Large intestine (tissue), 3 donors: ENCODE results near the gene SMPD3. TPM values are rescaled to one million over a fixed set of nuclear protein-coding genes. Genes with fewer than 3 reads are reported as not detected.

Source experiments
- DNase-seq, 2 donors: peaks; one replicate each; pipeline versions ENCODE4 v3.0.0 to v3.0.0-alpha.2; 2013
- H3K27ac ChIP-seq: one replicate; pipeline ENCODE4 v1.5.1; 2013; ENCODE audit warnings: low read length
- H3K27me3 ChIP-seq: 2 replicates; pipeline ENCODE4 v1.6.1; 2013; ENCODE audit warnings: low read length; ENCODE audit not compliant: control insufficient read depth, insufficient read depth
- H3K36me3 ChIP-seq: 2 replicates; pipeline ENCODE4 v1.6.1; 2013; ENCODE audit warnings: low read length; ENCODE audit not compliant: control insufficient read depth, insufficient read depth
- H3K4me1 ChIP-seq: one replicate; pipeline ENCODE4 v1.6.1; 2013; ENCODE audit warnings: low read length; ENCODE audit not compliant: control insufficient read depth, insufficient read depth
- H3K4me3 ChIP-seq: one replicate; pipeline ENCODE4 v1.5.1; 2013; ENCODE audit warnings: low read length
- H3K9me3 ChIP-seq: one replicate; pipeline ENCODE4 v1.6.1; 2013; ENCODE audit warnings: mild to moderate bottlenecking, low read depth, low read length, moderate library complexity; ENCODE audit not compliant: control insufficient read depth
- WGBS: methylation state at CpG from one replicate; pipeline ENCODE4 v1.1.5; 2013; ENCODE audit warnings: low lambda C conversion rate; ENCODE audit not compliant: insufficient coverage; 5-methylcytosine and 5-hydroxymethylcytosine counted together
- polyA plus RNA-seq: library from polyadenylated mRNA; unstranded; fragments of 120-200 nt; gene quantifications from one replicate; pipeline ENCODE4 v1.2.1, GENCODE V29; 2013

The SMPD3 gene
- polyA plus RNA-seq, 1 donor, result 49.4 TPM

DNA sequence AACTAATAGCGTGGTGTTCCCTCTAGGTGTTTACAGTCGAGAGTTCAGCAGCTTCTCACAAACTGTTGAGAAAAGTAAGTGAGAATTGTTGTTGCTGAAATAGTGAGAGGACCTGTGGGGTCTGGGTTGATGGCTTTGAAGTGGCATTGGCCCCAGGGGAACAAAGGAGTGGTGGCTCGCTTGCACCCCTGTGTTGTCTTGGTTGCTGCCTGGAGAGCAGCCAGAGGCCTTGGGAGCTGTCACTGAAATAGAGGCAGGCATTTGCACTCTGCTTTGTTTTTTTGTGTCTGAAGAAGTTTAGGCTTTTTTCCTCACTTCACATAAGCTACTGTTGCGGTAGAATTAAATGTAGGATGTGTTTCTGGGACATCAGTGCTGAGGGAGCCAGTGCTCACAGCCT, 100.7 kb downstream of the SMPD3 start:
- no peak overlapping the region for H3K4me3 ChIP-seq
- H3K27me3 ChIP-seq, result no peaks in the 10 kb centered on the region
- no peak overlapping the region for H3K27ac ChIP-seq
- no peaks in the 10 kb centered on the region for H3K9me3 ChIP-seq
- 100% methylated on average over 1 of the region's 4 CpGs for WGBS
- no peak for DNase-seq
- H3K4me1 ChIP-seq, result peaks cover 14% of the 10 kb centered on the region
- H3K36me3 ChIP-seq, result peaks cover 79% of the 10 kb centered on the region

- no CpG with 5 or more reads among the region's 12 CpGs for WGBS
- H3K36me3 ChIP-seq, result peaks cover 80% of the 10 kb centered on the region
- H3K4me3 ChIP-seq, result no peak overlapping the region
Observed at GRCh38 chr16:68346892-68347480, 101.3 kb downstream of the SMPD3 start.

GRCh38 chr16:68345958-68346635, 102.2 kb downstream of the SMPD3 start:
- no CpG with 5 or more reads among the region's 16 CpGs for WGBS
- Histone ChIP-seq H3K36me3 (peaks cover 84% of the 10 kb centered on the region), H3K4me1 (peaks cover 3% of the 10 kb centered on the region), H3K4me3 (no peak overlapping the region), H3K27me3 (no peaks in the 10 kb centered on the region), H3K9me3 (no peaks in the 10 kb centered on the region), H3K27ac (no peak overlapping the region)
- no peak for DNase-seq

More at GRCh38 chr16:68346892-68347480, 101.3 kb downstream of the SMPD3 start:
- no peak for DNase-seq
- Histone ChIP-seq H3K4me1 (peaks cover 9% of the 10 kb centered on the region), H3K9me3 (no peaks in the 10 kb centered on the region), H3K27me3 (no peaks in the 10 kb centered on the region), H3K27ac (no peak overlapping the region)

DNA sequence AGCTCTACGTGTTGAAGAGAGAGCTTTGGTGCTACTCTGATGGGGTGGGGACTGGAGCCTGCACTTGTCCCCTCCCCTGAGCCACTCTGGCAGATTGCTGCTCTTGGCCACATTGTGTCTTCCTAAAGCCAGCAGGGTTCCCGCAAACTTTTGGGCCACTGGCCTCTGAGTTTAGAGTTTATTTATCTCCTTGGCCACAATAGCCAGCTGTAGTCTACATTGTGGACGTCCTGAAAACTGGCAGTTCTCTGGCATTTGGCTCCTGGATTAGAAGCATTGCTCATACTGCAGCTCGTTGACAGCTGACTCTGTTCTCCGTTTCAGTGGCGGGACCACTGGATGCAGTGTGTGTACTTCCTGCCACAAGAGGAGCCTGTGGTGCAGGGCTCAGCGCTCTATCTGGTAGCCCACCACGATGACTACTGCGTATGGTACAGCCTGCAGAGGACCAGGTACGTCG, 102.9 kb downstream of the SMPD3 start:
- no CpG with 5 or more reads among the region's 11 CpGs for WGBS
- Histone ChIP-seq H3K9me3 (no peaks in the 10 kb centered on the region), H3K27me3 (no peaks in the 10 kb centered on the region), H3K4me3 (no peak overlapping the region), H3K27ac (no peak overlapping the region), H3K36me3 (peaks cover 86% of the 10 kb centered on the region), H3K4me1 (no peaks in the 10 kb centered on the region)
- DNase-seq, result no peak

- no peak overlapping the region for H3K4me3 ChIP-seq
- no peak for DNase-seq
- H3K4me1 ChIP-seq, result no peaks in the 10 kb centered on the region
- no CpG with 5 or more reads among the region's 11 CpGs for WGBS
- H3K36me3 ChIP-seq, result peaks cover 87% of the 10 kb centered on the region
- no peaks in the 10 kb centered on the region for H3K9me3 ChIP-seq
- no peaks in the 10 kb centered on the region for H3K27me3 ChIP-seq
- no peak overlapping the region for H3K27ac ChIP-seq
Observed at GRCh38 chr16:68344252-68344651, 104.1 kb downstream of the SMPD3 start.

GRCh38 chr16:68343137-68343536, 105.2 kb downstream of the SMPD3 start:
- DNase-seq, result no peak
- no peaks in the 10 kb centered on the region for H3K27me3 ChIP-seq
- no peak overlapping the region for H3K27ac ChIP-seq
- H3K36me3 ChIP-seq, result peaks cover 88% of the 10 kb centered on the region
- H3K9me3 ChIP-seq, result no peaks in the 10 kb centered on the region
- WGBS, result no CpG with 5 or more reads among the region's 7 CpGs
- no peaks in the 10 kb centered on the region for H3K4me1 ChIP-seq
- H3K4me3 ChIP-seq, result no peak overlapping the region

- peaks cover 88% of the 10 kb centered on the region for H3K36me3 ChIP-seq
- no peak overlapping the region for H3K27ac ChIP-seq
- no peaks in the 10 kb centered on the region for H3K4me1 ChIP-seq
- no peaks in the 10 kb centered on the region for H3K27me3 ChIP-seq
- DNase-seq, result no peak
- no CpG with 5 or more reads among the region's 7 CpGs for WGBS
- no peaks in the 10 kb centered on the region for H3K9me3 ChIP-seq
- no peak overlapping the region for H3K4me3 ChIP-seq
Observed at GRCh38 chr16:68342620-68343019, 105.7 kb downstream of the SMPD3 start.

- H3K4me1 ChIP-seq, result peaks cover 4% of the 10 kb centered on the region
- H3K27ac ChIP-seq, result no peak overlapping the region
- H3K9me3 ChIP-seq, result no peaks in the 10 kb centered on the region
- WGBS, result no CpG with 5 or more reads among the region's 13 CpGs
- peaks cover 73% of the 10 kb centered on the region for H3K36me3 ChIP-seq
- H3K4me3 ChIP-seq, result no peak overlapping the region
- no peak for DNase-seq
- H3K27me3 ChIP-seq, result no peaks in the 10 kb centered on the region
Observed at GRCh38 chr16:68339214-68339613, 109.1 kb downstream of the SMPD3 start.

- no peak overlapping the region for H3K4me3 ChIP-seq
- H3K4me1 ChIP-seq, result peaks cover 9% of the 10 kb centered on the region
- peaks cover 68% of the 10 kb centered on the region for H3K36me3 ChIP-seq
- no peak for DNase-seq
- WGBS, result no CpG with 5 or more reads among the region's 16 CpGs
- H3K9me3 ChIP-seq, result no peaks in the 10 kb centered on the region
- no peaks in the 10 kb centered on the region for H3K27me3 ChIP-seq
- no peak overlapping the region for H3K27ac ChIP-seq
Observed at GRCh38 chr16:68338326-68339119, 109.8 kb downstream of the SMPD3 start.

GRCh38 chr16:68335175-68335574, 113.1 kb downstream of the SMPD3 start:
- Histone ChIP-seq H3K9me3 (no peaks in the 10 kb centered on the region), H3K36me3 (peaks cover 38% of the 10 kb centered on the region), H3K27me3 (no peaks in the 10 kb centered on the region), H3K4me1 (peaks cover 36% of the 10 kb centered on the region), H3K4me3 (no peak overlapping the region), H3K27ac (no peak overlapping the region)
- no CpG with 5 or more reads among the region's 5 CpGs for WGBS
- no peak for DNase-seq
